ENCODE measurements around the gene FITM1.

FITM1 gene

GRCh38 chr14:24144451-24144850, 14.0 kb downstream of the FITM1 start:
- Histone ChIP-seq H3K4me1 (ENCODE audit: control extremely low read depth in 1 of 4, control insufficient read depth in 4 of 4, insufficient read depth in 4 of 4, low read length in 3 of 4) (peaks cover 6 to 49% (median 42%) of the 10 kb centered on the region in 4 experiments), H3K9me3 (ENCODE audit: control extremely low read depth in 1 of 5, control insufficient read depth in 4 of 5, insufficient read depth in 2 of 5, low read depth in 1 of 5, low read length in 4 of 5) (no peaks in the 10 kb centered on the region), H3K36me3 (ENCODE audit: control insufficient read depth in 4 of 4, insufficient read depth in 4 of 4, low read length in 3 of 4) (peaks cover 6 to 28% (median 15%) of the 10 kb centered on the region in 4 experiments), H3K27me3 (replicated peaks in 2 of 5; ENCODE audit: control insufficient read depth in 4 of 5, insufficient read depth in 5 of 5, low read length in 4 of 5) (no peaks in the 10 kb centered on the region), H3K27ac (ENCODE audit: insufficient read depth in 1 of 2, low read depth in 1 of 2, low read length in 2 of 2, poor library complexity in 1 of 2, severe bottlenecking in 2 of 2) (no peak overlapping the region), H3K4me3 (ENCODE audit: control insufficient read depth in 1 of 7, extremely low read depth in 1 of 7, insufficient read depth in 4 of 7, low read depth in 2 of 7, low read length in 6 of 7) (no peak overlapping the region)
- WGBS (ENCODE audit: insufficient coverage) = 100% methylated on average over 1 of the region's 1 CpG
- DNase-seq = no peak
- POLR2A ChIA-PET = no interaction called here
- CTCF ChIA-PET = interaction anchor here (1.2 to 11.6 kb wide), 4 partner anchors 16 to 98 kb away, joined by 3 to 112 read pairs (median 3); partner anchors contain the start of genes IRF9 and TINF2

- CTCF ChIA-PET = interaction anchor here (0.9 to 11.6 kb wide), 6 partner anchors 8 to 163 kb away, joined by 3 to 112 read pairs (median 3); partner anchors contain the start of genes CIDEB, DCAF11, IRF9 and NRL
- H3K4me1 ChIP-seq (ENCODE audit: control extremely low read depth in 1 of 4, control insufficient read depth in 4 of 4, insufficient read depth in 4 of 4, low read length in 3 of 4) = peaks cover 4 to 42% (median 37%) of the 10 kb centered on the region in 4 experiments
- no CpG with 5 or more reads among the region's 2 CpGs for WGBS (ENCODE audit: insufficient coverage)
- no peak overlapping the region for H3K27ac ChIP-seq (ENCODE audit: insufficient read depth in 1 of 2, low read depth in 1 of 2, low read length in 2 of 2, poor library complexity in 1 of 2, severe bottlenecking in 2 of 2)
- peaks cover 13 to 33% (median 22%) of the 10 kb centered on the region in 4 experiments for H3K36me3 ChIP-seq (ENCODE audit: control insufficient read depth in 4 of 4, insufficient read depth in 4 of 4, low read length in 3 of 4)
- H3K27me3 ChIP-seq (replicated peaks in 2 of 5; ENCODE audit: control insufficient read depth in 4 of 5, insufficient read depth in 5 of 5, low read length in 4 of 5) = no peaks in the 10 kb centered on the region
- DNase-seq = no peak
- POLR2A ChIA-PET = no interaction called here
- H3K9me3 ChIP-seq (ENCODE audit: control extremely low read depth in 1 of 5, control insufficient read depth in 4 of 5, insufficient read depth in 2 of 5, low read depth in 1 of 5, low read length in 4 of 5) = no peaks in the 10 kb centered on the region
- H3K4me3 ChIP-seq (ENCODE audit: control insufficient read depth in 1 of 7, extremely low read depth in 1 of 7, insufficient read depth in 4 of 7, low read depth in 2 of 7, low read length in 6 of 7) = peak overlapping the region in 6 of 7 experiments; percentile 88 to 100 (median 97)
These were observed 14.8 kb downstream of the FITM1 start for GRCh38 chr14:24145219-24145618.

GRCh38 chr14:24145690-24146452, 15.4 kb downstream of the FITM1 start:
- Histone ChIP-seq H3K4me1 (ENCODE audit: control extremely low read depth in 1 of 4, control insufficient read depth in 4 of 4, insufficient read depth in 4 of 4, low read length in 3 of 4) (peaks cover 4 to 36% (median 33%) of the 10 kb centered on the region in 4 experiments), H3K36me3 (ENCODE audit: control insufficient read depth in 4 of 4, insufficient read depth in 4 of 4, low read length in 3 of 4) (peaks cover 13 to 40% (median 26%) of the 10 kb centered on the region in 4 experiments), H3K27me3 (replicated peaks in 2 of 5; ENCODE audit: control insufficient read depth in 4 of 5, insufficient read depth in 5 of 5, low read length in 4 of 5) (no peaks in the 10 kb centered on the region), H3K9me3 (ENCODE audit: control extremely low read depth in 1 of 5, control insufficient read depth in 4 of 5, insufficient read depth in 2 of 5, low read depth in 1 of 5, low read length in 4 of 5) (no peaks in the 10 kb centered on the region), H3K4me3 (ENCODE audit: control insufficient read depth in 1 of 7, extremely low read depth in 1 of 7, insufficient read depth in 4 of 7, low read depth in 2 of 7, low read length in 6 of 7) (peak overlapping the region; percentile 56 to 100 (median 97)), H3K27ac (ENCODE audit: insufficient read depth in 1 of 2, low read depth in 1 of 2, low read length in 2 of 2, poor library complexity in 1 of 2, severe bottlenecking in 2 of 2) (peak overlapping the region; percentile 71 to 85)
- no peak for DNase-seq
- POLR2A ChIA-PET = interaction anchor here (1.1 to 2.2 kb wide), 4 partner anchors 8 to 43 kb away, joined by 3 to 16 read pairs (median 4); partner anchors contain the start of gene IRF9
- CTCF ChIA-PET = interaction anchor here (0.8 to 11.6 kb wide), 11 partner anchors 9 to 162 kb away, joined by 3 to 112 read pairs (median 3); partner anchors contain the start of genes CIDEB, DCAF11, IRF9 and NRL
- WGBS (ENCODE audit: insufficient coverage) = 26% methylated on average over 7 of the region's 9 CpGs

GRCh38 chr14:24146453-24146977, 16.1 kb downstream of the FITM1 start, which contains the start of gene PSME2:
TSS of gene PSME2 (minus strand) at chr14:24146610. CDS start at chr14:24146581, 29 bp downstream.
- ChIA-PET CTCF (interaction anchor here (0.7 to 11.6 kb wide), 11 partner anchors 9 to 162 kb away, joined by 3 to 112 read pairs (median 4); partner anchors contain the start of genes CIDEB, DCAF11, IRF9 and NRL), POLR2A (interaction anchor here (0.8 to 2.2 kb wide), 6 partner anchors 8 to 43 kb away, joined by 3 to 16 read pairs (median 4); partner anchors contain the start of genes DCAF11, IRF9 and NRL)
- peak within 1 kb of the TSS; percentile 71 to 85 for H3K27ac ChIP-seq (ENCODE audit: insufficient read depth in 1 of 2, low read depth in 1 of 2, low read length in 2 of 2, poor library complexity in 1 of 2, severe bottlenecking in 2 of 2)
- peaks cover 15 to 46% (median 32%) of the 10 kb centered on the region in 4 experiments for H3K36me3 ChIP-seq (ENCODE audit: control insufficient read depth in 4 of 4, insufficient read depth in 4 of 4, low read length in 3 of 4)
- H3K9me3 ChIP-seq (ENCODE audit: control extremely low read depth in 1 of 5, control insufficient read depth in 4 of 5, insufficient read depth in 2 of 5, low read depth in 1 of 5, low read length in 4 of 5) = no peaks in the 10 kb centered on the region
- peaks cover 4 to 34% (median 32%) of the 10 kb centered on the region in 4 experiments for H3K4me1 ChIP-seq (ENCODE audit: control extremely low read depth in 1 of 4, control insufficient read depth in 4 of 4, insufficient read depth in 4 of 4, low read length in 3 of 4)
- no peaks in the 10 kb centered on the region for H3K27me3 ChIP-seq (replicated peaks in 2 of 5; ENCODE audit: control insufficient read depth in 4 of 5, insufficient read depth in 5 of 5, low read length in 4 of 5)
- H3K4me3 ChIP-seq (ENCODE audit: control insufficient read depth in 1 of 7, extremely low read depth in 1 of 7, insufficient read depth in 4 of 7, low read depth in 2 of 7, low read length in 6 of 7) = peak within 1 kb of the TSS; percentile 56 to 100 (median 97)
- 0% methylated on average over 13 of the region's 25 CpGs for WGBS (ENCODE audit: insufficient coverage)
- peak; percentile 95 to 99 (median 98) for DNase-seq

- peaks cover 4 to 29% (median 27%) of the 10 kb centered on the region in 4 experiments for H3K4me1 ChIP-seq (ENCODE audit: control extremely low read depth in 1 of 4, control insufficient read depth in 4 of 4, insufficient read depth in 4 of 4, low read length in 3 of 4)
- DNase-seq = peak; percentile 99
- WGBS (ENCODE audit: insufficient coverage) = 0% methylated on average over 46 of the region's 57 CpGs
- H3K9me3 ChIP-seq (ENCODE audit: control extremely low read depth in 1 of 5, control insufficient read depth in 4 of 5, insufficient read depth in 2 of 5, low read depth in 1 of 5, low read length in 4 of 5) = no peaks in the 10 kb centered on the region
- no peaks in the 10 kb centered on the region for H3K27me3 ChIP-seq (replicated peaks in 2 of 5; ENCODE audit: control insufficient read depth in 4 of 5, insufficient read depth in 5 of 5, low read length in 4 of 5)
- ChIA-PET CTCF (interaction anchor here (0.7 to 11.6 kb wide), 9 partner anchors 8 to 90 kb away, joined by 3 to 112 read pairs (median 6); partner anchors contain the start of genes DCAF11, IRF9, NRL and PSME1), POLR2A (interaction anchor here (0.7 to 2.2 kb wide), 7 partner anchors 9 to 38 kb away, joined by 3 to 16 read pairs (median 4); partner anchors contain the start of genes DCAF11, IRF9, NRL and PSME1)
- H3K4me3 ChIP-seq (ENCODE audit: control insufficient read depth in 1 of 7, extremely low read depth in 1 of 7, insufficient read depth in 4 of 7, low read depth in 2 of 7, low read length in 6 of 7) = peak within 1 kb of the TSS; percentile 56 to 100 (median 97)
- peak within 1 kb of the TSS; percentile 71 to 85 for H3K27ac ChIP-seq (ENCODE audit: insufficient read depth in 1 of 2, low read depth in 1 of 2, low read length in 2 of 2, poor library complexity in 1 of 2, severe bottlenecking in 2 of 2)
- peaks cover 15 to 53% (median 37%) of the 10 kb centered on the region in 4 experiments for H3K36me3 ChIP-seq (ENCODE audit: control insufficient read depth in 4 of 4, insufficient read depth in 4 of 4, low read length in 3 of 4)
These were observed 16.7 kb downstream of the FITM1 start, which contains the start of gene RNF31 for GRCh38 chr14:24146978-24147760. TSS of gene RNF31 (plus strand) at chr14:24147498. CDS start at chr14:24147699, 201 bp downstream.

GRCh38 chr14:24147761-24148428, 17.4 kb downstream of the FITM1 start:
- H3K4me1 ChIP-seq (ENCODE audit: control extremely low read depth in 1 of 4, control insufficient read depth in 4 of 4, insufficient read depth in 4 of 4, low read length in 3 of 4) = peaks cover 4 to 27% (median 23%) of the 10 kb centered on the region in 4 experiments
- H3K9me3 ChIP-seq (ENCODE audit: control extremely low read depth in 1 of 5, control insufficient read depth in 4 of 5, insufficient read depth in 2 of 5, low read depth in 1 of 5, low read length in 4 of 5) = no peaks in the 10 kb centered on the region
- H3K27ac ChIP-seq (ENCODE audit: insufficient read depth in 1 of 2, low read depth in 1 of 2, low read length in 2 of 2, poor library complexity in 1 of 2, severe bottlenecking in 2 of 2) = peak overlapping the region; percentile 48 to 85
- WGBS (ENCODE audit: insufficient coverage) = 13% methylated on average over 25 of the region's 29 CpGs
- H3K36me3 ChIP-seq (ENCODE audit: control insufficient read depth in 4 of 4, insufficient read depth in 4 of 4, low read length in 3 of 4) = peaks cover 15 to 57% (median 38%) of the 10 kb centered on the region in 4 experiments
- peak overlapping the region; percentile 56 to 100 (median 97) for H3K4me3 ChIP-seq (ENCODE audit: control insufficient read depth in 1 of 7, extremely low read depth in 1 of 7, insufficient read depth in 4 of 7, low read depth in 2 of 7, low read length in 6 of 7)
- POLR2A ChIA-PET = interaction anchor here (0.7 to 2.2 kb wide), 4 partner anchors 12 to 33 kb away, joined by 3 to 16 read pairs (median 6); partner anchors contain the start of genes DCAF11, IRF9, NRL and PSME1
- CTCF ChIA-PET = interaction anchor here (1.0 to 11.6 kb wide), 5 partner anchors 9 to 91 kb away, joined by 3 to 112 read pairs (median 9); partner anchors contain the start of gene IRF9
- DNase-seq = no peak
- H3K27me3 ChIP-seq (replicated peaks in 2 of 5; ENCODE audit: control insufficient read depth in 4 of 5, insufficient read depth in 5 of 5, low read length in 4 of 5) = no peaks in the 10 kb centered on the region

Data from common myeloid progenitor, CD34-positive (primary cell).